HG03378 (cell line): Measurements from ENCODE around the gene CASP10.

Experiments used
- ATAC-seq: cut with Tn5 transposase; IDR thresholded peaks from one replicate; pipeline ENCODE4 v1.9.1; 2021; ENCODE audit warnings: mild to moderate bottlenecking, moderate library complexity; ENCODE audit not compliant: unreplicated experiment

Gene CASP10

GRCh38 chr2:201195331-201195730 is 12.4 kb downstream of the CASP10 start:
- no peak for ATAC-seq

DNA sequence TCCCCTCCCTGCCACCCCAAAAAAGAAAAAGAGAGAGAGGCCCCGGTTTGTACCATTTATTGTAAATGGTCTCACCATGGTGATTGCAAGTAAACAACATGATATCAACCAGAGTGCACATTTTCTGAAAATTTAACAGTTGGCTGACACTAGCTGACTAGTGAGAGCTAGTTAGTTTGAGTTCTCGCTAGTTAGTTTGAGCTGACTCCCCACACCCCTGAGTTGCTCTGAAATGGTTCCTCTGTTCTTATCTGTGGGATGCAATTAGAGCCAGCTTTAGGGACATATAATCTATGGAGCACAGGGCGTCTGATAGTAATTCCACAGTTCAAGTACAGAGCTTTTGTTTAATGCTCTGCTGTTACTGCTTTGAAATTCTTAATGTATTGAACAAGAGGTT is 13.1 kb downstream of the CASP10 start:
- ATAC-seq = no peak

DNA sequence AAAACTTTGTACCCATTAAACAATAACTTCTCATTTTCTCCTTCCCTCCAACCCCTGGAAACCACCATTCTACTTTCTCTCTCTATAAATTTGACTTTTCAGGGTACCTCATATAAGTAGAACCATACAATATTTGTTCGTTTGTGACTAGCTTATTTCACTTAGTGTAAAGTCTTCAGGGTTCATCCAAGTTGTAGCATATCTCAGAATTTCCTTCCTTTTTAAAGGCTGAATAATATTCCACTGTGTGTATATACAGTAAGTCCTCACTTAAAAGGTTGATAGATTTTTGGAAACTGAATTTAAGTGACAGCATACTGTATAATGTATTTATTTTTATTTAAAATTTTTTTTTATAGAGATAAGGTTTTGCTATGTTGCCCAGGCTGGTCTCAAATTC is 13.9 kb downstream of the CASP10 start:
- no peak for ATAC-seq

DNA sequence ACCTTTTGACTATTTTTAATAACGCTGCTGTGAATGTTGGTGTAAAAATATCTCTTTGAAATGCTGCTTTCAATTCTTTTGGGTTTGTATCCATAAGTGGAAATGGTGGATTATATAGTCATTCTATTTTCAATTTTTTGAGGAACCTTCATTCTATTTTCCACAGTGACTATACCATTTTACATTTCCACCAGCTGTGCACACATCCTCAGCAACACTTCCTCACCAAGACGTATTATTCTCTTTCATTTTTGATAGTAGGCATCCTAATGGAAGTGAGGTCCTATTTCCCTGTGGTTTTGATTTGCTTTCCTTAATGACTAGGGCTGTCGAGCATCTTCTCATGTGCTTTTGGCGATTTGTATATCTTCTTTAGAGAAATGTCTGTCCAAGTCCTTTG is 14.8 kb downstream of the CASP10 start:
- ATAC-seq = no peak

- ATAC-seq = no peak
Observed at GRCh38 chr2:201199847-201200246, 16.9 kb downstream of the CASP10 start.

- ATAC-seq = no peak
Observed at GRCh38 chr2:201200345-201200744, 17.4 kb downstream of the CASP10 start.

- no peak for ATAC-seq
Observed at GRCh38 chr2:201201371-201201770, 18.4 kb downstream of the CASP10 start.

GRCh38 chr2:201203916-201204654 is 21.1 kb downstream of the CASP10 start:
- no peak for ATAC-seq

GRCh38 chr2:201204655-201205514 is 21.9 kb downstream of the CASP10 start:
- no peak for ATAC-seq

- ATAC-seq = no peak
Observed at GRCh38 chr2:201205515-201205849, 22.5 kb downstream of the CASP10 start.

DNA sequence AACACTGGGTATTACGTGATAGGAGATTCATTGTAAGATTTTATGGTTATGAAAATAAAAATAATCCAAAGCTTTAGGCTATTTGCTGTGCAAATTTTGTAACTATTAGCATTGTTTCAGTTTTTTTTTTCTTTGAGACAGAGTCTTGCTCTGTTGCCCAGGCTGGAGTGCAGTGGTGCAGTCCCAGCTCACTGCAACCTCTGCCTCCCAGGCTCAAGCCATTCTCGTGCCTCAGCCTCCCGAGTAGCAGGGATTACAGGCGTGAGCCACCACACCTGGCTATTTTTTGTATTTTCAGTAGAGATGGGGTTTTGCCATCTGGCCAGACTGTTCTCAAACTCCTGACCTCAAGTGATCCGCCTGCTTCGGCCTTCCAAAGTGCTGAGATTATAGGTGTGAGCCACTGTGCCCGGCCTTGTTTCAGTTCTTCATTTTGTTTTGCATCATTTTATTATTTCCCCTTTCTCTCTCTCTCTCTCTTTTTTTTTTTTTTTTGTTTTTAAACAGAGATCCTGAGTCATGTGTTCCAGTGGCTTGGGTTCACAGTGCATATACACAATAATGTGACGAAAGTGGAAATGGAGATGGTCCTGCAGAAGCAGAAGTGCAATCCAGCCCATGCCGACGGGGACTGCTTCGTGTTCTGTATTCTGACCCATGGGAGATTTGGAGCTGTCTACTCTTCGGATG is 25.8 kb downstream of the CASP10 start:
- ATAC-seq = peak; percentile 73

DNA sequence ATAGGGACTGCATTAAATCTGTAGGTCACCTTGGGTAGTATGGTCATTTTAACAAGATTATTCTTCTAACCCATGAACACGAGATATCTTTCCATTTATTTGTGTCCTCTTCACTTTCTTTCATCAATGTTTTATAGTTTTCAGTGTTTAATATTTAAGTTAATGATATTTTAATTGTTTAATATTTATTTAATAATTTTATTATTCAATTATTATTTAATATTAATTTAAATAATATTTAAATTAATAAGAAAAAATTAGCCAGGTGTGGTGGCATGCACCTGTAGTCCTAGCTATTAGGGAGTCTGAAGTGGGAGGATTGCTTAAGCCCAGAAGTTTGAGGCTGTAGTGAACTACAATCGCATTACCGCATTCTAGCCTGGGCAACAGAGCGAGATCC is 33.0 kb downstream of the CASP10 start:
- no peak for ATAC-seq

DNA sequence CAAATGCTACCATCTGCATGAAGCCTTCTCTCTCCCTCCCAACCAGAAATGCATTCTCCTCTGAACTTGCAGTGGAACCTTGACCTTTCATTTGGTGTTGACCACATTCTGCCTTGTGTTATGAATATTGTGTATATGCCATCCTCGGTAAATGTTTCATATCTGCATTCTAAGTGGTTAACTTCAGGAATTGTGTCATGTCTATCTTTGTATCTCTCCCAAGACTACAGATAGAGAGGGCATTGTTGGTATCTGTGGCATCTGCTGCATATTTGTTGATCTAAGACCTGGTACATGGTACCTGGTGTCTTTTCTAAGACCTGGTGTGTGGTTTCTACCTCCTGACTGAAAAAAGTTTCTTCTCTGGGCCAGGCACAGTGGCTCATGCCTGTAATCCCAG is 34.0 kb downstream of the CASP10 start:
- ATAC-seq = no peak

GRCh38 chr2:201218780-201219179 is 35.8 kb downstream of the CASP10 start:
- no peak for ATAC-seq

DNA sequence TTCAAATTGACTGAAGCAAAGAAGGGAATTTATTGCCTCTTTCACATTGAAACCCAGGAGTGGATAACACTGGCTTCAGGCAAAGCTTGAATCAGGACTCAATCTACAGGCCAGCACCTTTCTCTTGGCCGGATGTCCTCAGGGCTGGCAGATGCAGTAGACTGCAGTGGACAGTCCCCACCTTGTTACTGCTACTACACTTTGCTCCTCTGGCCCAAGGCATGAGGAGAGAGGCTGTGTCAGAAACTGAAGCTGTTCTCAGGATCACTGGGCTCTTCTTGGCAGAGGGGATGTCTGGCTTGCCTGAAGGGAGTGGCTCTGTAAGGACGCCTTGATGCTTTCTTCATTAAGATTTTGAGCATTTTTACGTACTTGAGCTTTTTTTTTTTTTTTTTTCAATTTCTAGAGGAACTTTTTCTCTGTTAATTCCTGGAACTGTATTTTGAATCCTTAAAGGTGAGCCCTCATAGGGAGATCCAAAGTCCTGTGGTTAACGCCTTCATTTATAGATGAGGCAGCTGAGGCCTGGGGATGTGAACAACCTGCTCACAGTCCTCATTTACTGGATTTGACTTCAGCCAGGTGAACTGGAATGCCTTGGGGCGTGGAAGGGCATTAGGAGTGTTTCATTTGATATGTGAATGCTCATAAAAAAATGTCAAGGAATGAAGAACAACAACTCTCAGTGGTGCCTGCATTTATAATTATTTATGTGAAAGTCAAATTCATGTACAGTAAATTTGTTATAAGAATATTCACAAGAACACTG is 36.6 kb downstream of the CASP10 start:
- ATAC-seq = no peak

DNA sequence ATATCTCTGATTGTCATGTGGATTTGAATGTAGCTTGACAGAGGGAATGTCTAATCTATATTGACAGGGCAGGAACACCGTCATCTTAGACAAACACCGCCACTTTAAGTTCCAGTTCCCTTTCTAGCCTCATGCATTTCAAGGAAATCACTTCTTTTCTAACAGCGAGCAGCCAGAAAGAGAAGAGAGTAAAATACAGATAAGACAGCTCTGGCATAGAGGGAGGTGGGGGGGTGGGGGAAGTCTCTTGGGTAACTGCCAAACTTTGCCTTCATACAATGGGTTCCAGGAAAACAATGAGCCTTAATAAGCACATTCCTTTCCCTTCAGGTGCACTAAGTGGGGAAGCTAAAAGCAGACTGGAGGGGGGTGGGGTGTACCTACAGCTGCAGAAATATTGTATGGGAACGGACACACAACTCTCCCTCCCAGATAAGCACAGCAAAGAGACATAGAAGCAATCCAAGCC is 37.2 kb downstream of the CASP10 start:
- ATAC-seq = no peak

GRCh38 chr2:201223089-201224073 is 40.4 kb downstream of the CASP10 start:
- ATAC-seq = peak; percentile 85

DNA sequence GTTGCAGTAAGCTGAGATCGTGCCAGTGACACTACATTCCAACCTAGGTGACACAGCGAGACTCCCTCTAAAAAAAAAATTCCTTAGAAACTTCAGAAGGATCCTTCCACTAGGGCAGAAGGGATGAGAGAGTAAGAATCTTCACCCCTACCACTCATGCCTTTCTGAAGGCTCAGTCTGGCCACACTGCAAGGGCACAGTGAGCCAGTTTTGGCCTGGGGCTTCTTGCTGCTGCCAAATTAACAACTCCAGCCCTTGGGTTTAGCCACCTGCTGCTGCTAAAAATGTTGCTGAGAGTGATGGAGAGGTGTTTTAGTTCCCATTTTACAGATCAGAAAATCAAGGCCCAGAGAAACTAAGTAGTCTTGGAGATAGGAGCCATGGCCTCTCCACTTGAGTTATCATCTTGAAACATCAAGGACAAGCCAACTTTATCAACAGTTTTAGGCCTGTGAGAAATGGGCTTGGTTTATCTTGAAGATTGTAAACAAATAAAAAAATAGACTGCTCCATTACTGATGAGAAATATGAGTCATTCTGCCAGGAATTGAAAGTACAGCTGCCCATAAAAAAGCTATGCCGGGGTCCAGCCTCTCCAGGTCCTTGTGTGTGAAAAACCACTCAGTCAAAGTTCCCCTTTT is 45.5 kb downstream of the CASP10 start:
- no peak for ATAC-seq

GRCh38 chr2:201228912-201229290 is 46.0 kb downstream of the CASP10 start:
- ATAC-seq = no peak
